AG04450 (cell line): ENCODE data around the gene SRGAP2B. TPM values are rescaled to one million over a fixed set of nuclear protein-coding genes. Genes with fewer than 3 reads are reported as not detected.
A peak's percentile ranks its signal among the peaks of the same experiment; 100 is the strongest.
"Not testable (repeated sequence)": the region's sequence is repeated elsewhere in the genome, so short reads cannot be mapped to it uniquely, and the experiment has no call there.

Experiments
- CTCF ChIA-PET: fragments of 300-600, 350-600 bp; formaldehyde crosslinking; extraction: SDS; loops from one replicate; lab custom pipeline; 2022; ENCODE audit warnings: antibody characterized with exemption, inconsistent platforms; lab: Charles Lee
- POLR2A ChIA-PET: fragments of 350-600 bp; formaldehyde crosslinking; extraction: SDS; loops from one replicate; lab custom pipeline; 2021; ENCODE audit warnings: antibody characterized with exemption, inconsistent platforms; lab: Yijun Ruan, JAX
- DNase-seq: peaks from one replicate; pipeline ENCODE4 v3.0.0-alpha.2; 2011; ENCODE audit warnings: low read depth, low spot score
- H3K27ac ChIP-seq: one replicate; pipeline ENCODE4 v1.5.1; 2012; ENCODE audit warnings: low read depth, low read length, control low read depth
- H3K27me3 ChIP-seq: one replicate; pipeline ENCODE4 v1.6.0; 2012; ENCODE audit warnings: low read length; ENCODE audit not compliant: control insufficient read depth, insufficient read depth
- H3K4me3 ChIP-seq: 2 replicates; pipeline ENCODE4 v1.5.1; 2011; ENCODE audit warnings: mild to moderate bottlenecking, low read depth, low read length, control low read depth
- H3K9me3 ChIP-seq: 2 replicates; pipeline ENCODE4 v1.5.1; 2012; ENCODE audit warnings: low read length; ENCODE audit not compliant: control insufficient read depth, insufficient read depth
- polyA plus RNA-seq: library from polyadenylated mRNA; depleted of rRNA; stranded (reverse); fragments of >200 nt; gene quantifications from 2 replicates; pipeline ENCODE4 v1.2.3, GENCODE V29; 2011

SRGAP2B gene
- polyA plus RNA-seq, 1 experiment, result 22.3 TPM

DNA sequence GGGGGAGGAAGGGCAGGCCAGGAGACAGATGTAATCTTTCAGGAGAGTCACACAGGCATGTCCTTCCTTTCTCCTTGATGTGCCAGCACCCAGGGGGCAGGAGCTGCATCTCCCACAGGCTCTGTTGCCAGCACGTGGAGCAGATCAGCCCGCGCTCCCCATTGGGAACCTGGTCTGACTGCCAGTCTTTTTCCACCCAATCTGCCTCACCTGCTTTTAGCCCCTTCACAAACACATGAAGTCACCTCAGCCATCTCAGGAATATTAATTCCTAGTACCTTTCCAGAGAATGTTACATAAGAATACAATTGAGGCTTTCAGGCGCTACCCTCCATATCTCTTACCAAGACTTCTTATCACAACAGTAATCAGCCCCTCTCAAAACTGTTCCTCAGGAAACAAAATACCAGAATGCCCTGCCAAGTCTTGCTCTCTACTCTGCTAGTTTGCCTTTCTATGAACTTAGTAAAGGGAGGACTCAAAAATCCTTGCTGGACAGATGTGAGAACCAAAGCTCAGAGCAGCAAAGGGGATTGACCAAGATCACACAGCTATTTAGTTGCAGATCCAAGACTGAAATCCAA is 94.3 kb downstream of the SRGAP2B start:
- H3K27ac ChIP-seq, H3K9me3 ChIP-seq, CTCF ChIA-PET, H3K4me3 ChIP-seq, H3K27me3 ChIP-seq, POLR2A ChIA-PET, DNase-seq: not testable (repeated sequence)

DNA sequence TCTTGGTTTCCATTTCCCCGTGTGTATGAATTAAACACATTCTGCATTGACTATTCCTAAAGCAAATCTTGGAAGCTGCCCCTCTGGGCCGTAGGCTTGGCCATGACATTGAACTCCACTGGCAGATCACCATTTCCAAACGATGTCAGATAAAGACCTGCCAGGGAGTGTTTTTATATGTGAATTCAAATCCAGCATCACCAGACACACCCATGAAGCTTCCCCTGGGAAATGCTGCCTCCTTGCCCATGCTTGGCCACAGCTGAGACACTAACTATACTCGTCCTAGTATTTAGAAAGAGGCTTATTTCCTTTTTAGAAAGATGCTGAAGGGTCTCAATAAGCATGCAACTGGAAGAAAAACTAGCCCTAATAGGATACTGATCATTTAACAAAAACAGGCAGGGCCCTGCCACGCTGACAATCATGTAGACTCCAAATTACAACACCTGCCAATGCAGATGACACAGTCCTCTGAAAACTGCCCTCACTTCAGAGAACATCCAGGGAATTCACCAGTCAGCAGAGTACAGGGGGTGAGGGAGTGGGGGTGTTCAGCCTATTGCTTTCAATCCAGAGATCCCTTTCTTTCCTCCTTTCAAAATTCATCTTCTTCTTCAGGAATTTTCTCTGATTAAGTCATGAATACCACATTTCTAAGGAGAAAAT is 94.9 kb downstream of the SRGAP2B start:
- H3K27me3 ChIP-seq, POLR2A ChIA-PET, CTCF ChIA-PET, H3K27ac ChIP-seq, DNase-seq, H3K4me3 ChIP-seq, H3K9me3 ChIP-seq: not testable (repeated sequence)

DNA sequence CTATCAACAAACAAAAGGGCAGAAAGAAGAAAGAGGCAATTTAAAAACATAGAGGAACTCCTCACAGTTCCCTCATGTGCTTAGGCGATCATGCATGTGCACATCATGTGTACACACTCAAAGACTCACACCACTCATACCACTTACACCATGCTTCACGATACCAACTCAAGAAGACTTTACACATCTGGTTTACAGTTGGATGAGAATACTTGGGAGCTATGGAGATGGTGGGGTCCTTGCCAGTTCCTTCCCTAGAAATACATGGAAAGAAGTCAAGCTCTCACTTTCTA is 96.2 kb downstream of the SRGAP2B start:
- H3K27ac ChIP-seq, H3K27me3 ChIP-seq, DNase-seq, POLR2A ChIA-PET, H3K9me3 ChIP-seq, H3K4me3 ChIP-seq, CTCF ChIA-PET: not testable (repeated sequence)

DNA sequence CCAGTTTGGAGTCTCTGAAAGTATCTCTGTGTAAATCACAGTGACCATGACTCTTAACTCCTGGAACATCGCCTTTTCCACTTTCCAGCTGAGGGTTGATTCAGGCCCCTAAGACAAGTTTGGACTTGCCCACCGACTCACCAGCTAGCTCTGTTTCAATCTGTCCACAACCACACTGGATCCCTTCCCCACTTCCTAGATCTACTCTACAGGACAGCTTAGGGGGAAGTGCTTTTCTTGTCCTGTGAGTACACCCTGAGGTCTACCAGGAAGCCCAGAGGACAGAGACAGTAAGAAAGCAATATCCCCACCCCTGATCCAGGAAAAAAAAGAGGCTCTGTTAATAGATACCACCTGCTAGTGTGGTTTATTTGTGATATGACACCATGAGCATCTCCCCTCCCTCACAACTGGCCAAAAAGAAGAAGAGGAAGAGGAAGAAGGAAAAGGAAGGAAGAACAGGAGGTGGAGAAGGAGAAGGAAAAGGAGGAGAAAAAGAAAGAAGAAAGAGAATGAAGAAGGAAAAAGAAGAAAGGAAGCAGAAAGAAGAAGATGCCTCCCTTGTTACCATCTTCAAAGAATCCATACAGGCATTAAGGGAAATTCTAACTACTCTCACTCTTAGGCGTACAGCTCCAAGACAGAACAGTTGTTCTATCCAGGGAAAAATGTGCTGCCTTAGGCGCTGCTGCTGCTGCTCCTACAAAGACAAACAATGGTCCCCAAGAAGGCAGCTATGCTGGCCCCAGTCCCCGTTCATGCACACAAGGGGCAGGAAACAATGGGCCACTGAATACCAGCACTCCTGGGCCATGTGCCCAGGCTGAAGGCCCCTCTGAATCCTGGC is 96.8 kb downstream of the SRGAP2B start:
- POLR2A ChIA-PET, H3K9me3 ChIP-seq, DNase-seq: not testable (repeated sequence)

DNA sequence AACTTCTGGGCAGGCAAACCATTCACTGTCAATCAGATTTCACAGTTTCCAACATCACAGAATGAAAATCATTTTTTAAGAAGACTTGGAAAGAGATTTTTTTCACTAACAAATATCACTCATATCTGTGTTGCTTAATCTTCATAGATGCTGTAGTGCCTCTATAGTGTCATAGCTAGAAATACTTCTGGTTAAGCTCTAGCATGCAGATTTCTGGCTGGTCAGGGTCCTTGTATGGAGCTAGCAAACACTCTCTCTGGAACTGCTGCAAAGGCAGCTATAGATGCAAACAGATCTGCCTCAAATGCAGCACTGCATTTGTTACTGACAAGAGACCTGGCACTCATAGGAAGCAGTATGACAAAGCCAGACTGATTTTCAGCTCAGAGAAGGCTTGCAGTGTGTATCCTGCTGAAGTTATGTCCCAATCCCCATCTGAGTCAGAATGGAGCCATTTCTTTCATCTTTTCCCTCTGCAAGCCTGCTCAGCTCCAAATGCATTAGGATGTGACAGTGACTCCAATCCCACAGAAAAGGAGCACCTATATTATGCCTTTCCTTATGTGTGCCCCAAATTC is 99.2 kb downstream of the SRGAP2B start:
- H3K4me3 ChIP-seq, POLR2A ChIA-PET, H3K27me3 ChIP-seq, DNase-seq, H3K27ac ChIP-seq, CTCF ChIA-PET, H3K9me3 ChIP-seq: not testable (repeated sequence)

More for the DNA sequence above, 96.8 kb downstream of the SRGAP2B start:
- CTCF ChIA-PET, H3K27ac ChIP-seq, H3K27me3 ChIP-seq, H3K4me3 ChIP-seq: not testable (repeated sequence)

DNA sequence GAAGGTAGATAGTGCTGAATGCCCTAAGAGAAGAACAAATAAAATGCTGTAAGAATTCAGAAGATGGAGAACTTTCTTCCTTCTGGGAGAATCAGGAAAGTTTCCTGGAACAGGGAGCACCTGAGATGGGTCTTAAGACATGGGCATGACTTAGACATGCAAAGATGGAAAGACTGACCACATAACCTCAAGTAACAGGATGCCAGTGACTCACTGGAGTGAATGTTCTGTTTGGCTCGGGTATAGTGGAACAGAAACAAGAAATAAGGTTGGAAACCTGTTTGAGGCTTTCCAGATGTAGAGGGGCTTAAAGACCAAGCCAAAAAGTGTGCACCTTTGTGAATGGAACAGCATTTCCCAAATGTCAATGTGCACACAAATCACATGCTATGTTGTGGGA is 102.2 kb downstream of the SRGAP2B start:
- H3K4me3 ChIP-seq, H3K27ac ChIP-seq, H3K27me3 ChIP-seq, H3K9me3 ChIP-seq, CTCF ChIA-PET, POLR2A ChIA-PET: not testable (repeated sequence)
- DNase-seq, result peak; percentile 27

DNA sequence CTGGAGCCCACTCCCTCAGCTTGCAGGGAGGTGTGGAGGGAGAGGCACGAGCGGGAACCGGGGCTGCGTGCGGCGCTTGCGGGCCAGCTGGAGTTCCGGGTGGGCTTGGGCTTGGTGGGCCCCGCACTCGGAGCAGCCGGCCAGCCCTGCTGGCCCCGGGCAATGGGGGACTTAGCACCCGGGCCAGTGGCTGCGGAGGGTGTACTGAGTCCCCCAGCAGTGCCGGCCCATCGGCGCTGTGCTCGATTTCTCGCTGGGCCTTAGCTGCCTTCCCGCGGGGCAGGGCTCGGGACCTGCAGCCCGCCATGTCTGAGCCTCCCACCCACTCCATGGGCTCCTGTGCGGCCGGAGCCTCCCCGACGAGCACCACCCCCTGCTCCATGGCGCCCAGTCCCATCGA is 104.5 kb downstream of the SRGAP2B start:
- H3K27ac ChIP-seq, CTCF ChIA-PET, H3K4me3 ChIP-seq, H3K27me3 ChIP-seq, POLR2A ChIA-PET, H3K9me3 ChIP-seq, DNase-seq: not testable (repeated sequence)

DNA sequence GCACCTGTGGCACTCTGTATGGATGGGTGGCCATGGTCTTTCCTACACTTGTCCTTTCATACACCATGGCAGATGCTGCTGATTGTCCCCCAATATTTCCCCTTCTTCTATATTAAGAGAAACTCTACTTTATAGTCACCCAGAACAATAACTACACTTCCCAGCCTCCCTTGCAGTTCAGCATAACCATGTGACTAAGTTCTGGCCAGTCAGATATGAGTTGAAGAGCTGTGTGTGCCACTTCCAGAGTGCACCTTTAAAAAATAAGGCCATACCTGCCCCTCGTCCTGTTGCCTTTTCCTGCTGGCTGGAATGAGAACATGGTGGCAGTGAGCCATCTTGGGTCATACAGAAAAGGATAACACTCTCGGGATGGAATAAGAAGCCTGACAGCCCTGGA is 108.0 kb downstream of the SRGAP2B start:
- H3K4me3 ChIP-seq, H3K27me3 ChIP-seq, CTCF ChIA-PET, POLR2A ChIA-PET, DNase-seq, H3K27ac ChIP-seq, H3K9me3 ChIP-seq: not testable (repeated sequence)

DNA sequence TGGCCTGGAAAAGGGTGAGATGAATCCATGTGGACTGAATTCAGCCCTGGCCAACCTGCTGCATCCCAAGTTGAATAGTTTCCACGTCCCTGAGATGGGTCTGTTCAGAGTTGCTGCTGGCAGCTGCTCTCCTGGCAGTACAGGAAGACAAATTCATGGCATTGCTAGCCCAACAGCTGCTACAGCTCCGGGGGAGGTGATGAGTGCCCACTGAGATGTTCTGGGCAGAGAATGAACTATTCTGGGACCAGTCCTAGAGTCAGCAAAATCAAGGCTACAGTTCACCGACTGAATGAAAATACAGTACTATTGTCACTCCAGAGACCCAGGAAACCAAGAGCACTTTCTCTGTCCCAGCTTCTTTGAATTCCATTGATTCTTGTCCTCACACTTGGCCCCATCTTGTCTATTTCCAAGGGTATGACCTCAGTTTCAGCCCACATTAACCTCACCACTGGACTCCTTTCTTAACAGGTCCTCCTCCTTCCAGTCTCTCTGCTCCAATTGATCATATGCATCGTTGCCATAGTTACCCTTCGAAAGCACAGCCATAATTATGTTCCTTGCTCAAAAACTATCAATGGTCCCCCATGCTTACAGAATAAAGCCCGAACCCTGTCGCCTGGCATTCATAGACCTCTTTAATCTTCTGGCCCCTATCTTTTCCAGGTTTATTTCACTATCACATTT is 108.8 kb downstream of the SRGAP2B start:
- CTCF ChIA-PET, POLR2A ChIA-PET, DNase-seq, H3K9me3 ChIP-seq, H3K4me3 ChIP-seq, H3K27me3 ChIP-seq, H3K27ac ChIP-seq: not testable (repeated sequence)

DNA sequence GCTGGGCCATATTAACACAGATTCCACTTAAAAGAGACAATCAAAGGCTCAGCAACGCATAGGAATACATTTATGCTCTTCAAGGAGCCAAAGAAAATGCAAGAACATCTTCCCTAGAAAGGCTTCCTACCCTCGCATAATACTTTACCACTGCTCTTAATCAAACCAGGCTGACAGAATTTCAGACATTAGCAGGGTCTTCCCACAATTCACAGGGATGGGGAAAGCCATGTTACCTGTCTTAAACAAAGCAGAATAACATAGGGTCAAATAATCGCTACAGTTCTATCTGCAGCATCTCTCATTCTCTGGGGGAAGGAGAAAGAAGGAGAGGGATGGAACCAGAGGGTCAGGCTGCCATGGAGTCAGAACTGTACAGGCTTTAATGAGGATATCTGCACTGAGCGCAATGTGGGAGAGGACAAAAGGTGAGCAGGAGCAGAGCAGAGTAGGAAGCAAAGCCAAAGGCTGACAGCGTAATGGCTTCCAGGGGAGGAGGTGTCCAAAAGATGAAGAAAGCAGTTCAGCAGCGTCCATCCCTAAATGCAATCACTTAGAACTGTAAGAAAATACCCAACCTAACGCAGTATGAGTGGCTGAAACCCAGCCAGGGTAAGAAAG is 109.5 kb downstream of the SRGAP2B start:
- DNase-seq, H3K4me3 ChIP-seq, H3K27me3 ChIP-seq, H3K9me3 ChIP-seq, H3K27ac ChIP-seq, POLR2A ChIA-PET, CTCF ChIA-PET: not testable (repeated sequence)

DNA sequence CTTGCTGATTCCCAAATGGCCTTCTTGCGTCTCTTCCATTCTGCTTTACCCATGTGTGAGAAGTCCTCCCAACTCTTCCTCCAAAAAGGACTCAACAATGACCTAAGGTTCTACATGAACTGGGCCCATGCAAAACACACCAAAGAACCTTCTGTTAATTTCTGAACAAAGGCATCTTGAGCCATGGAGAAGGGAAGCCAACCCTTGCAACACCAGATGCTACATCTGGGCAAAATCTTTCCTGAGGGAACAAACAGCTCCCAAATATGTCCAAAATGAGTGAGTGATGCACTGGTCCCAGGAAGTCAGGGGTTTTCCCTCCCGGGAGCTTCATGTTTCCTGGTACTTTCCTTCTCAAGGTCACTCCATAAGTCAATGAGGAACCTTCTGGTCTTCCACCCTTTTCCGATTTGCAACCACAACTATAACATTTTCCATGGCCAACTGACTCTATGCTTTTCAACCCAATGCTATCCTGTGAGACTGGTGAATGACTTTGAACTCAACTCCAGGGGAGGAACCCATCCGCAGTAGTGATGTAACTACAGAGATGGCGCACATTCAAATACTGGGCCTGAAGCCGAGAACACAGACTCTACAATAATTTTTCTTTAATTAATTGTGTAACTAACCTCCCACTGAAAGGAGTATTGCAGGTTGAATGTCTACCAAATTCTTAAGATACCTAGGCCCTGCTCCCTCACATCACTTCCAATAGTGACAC is 112.2 kb downstream of the SRGAP2B start:
- DNase-seq, H3K4me3 ChIP-seq, H3K27me3 ChIP-seq, CTCF ChIA-PET, H3K27ac ChIP-seq, POLR2A ChIA-PET, H3K9me3 ChIP-seq: not testable (repeated sequence)
